ENCODE measurements around the gene PTRH1. TPM values are rescaled to one million over a fixed set of nuclear protein-coding genes. Genes with fewer than 3 reads are reported as not detected.

The PTRH1 gene
- total RNA-seq, 1 donor from 2014 or later = 11.9 TPM

DNA sequence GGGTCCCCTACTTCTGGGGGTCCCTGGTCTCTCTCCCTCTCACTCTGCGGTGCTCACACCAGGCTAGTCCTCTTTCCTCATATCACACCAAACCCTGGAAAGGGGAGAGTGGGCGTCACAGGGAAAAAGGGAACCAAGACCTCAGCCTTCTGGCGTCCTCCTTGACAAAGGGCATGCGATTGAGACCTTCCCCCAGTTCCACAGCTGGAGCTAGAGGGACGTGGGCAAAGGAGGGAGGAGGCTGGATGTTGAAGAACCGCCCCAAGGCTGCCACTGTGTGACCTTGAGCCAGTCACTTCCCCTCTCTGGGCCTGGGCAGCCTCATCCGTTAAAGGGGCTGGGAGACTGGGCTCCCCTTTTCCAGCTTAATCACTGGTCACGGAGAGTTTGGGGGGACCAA lies 38.2 kb upstream of the PTRH1 start:
- H3K4me1 Mint-ChIP-seq (ENCODE audit: low read depth) = no peaks in the 10 kb centered on the region
- H3K4me3 Mint-ChIP-seq (ENCODE audit: low read depth) = no peak overlapping the region
- no peaks in the 10 kb centered on the region for H3K9me3 Mint-ChIP-seq (ENCODE audit: low read depth)
- DNase-seq (ENCODE audit: low spot score, unreplicated experiment) = no peak
- TF ChIP-seq, protein P1, sequence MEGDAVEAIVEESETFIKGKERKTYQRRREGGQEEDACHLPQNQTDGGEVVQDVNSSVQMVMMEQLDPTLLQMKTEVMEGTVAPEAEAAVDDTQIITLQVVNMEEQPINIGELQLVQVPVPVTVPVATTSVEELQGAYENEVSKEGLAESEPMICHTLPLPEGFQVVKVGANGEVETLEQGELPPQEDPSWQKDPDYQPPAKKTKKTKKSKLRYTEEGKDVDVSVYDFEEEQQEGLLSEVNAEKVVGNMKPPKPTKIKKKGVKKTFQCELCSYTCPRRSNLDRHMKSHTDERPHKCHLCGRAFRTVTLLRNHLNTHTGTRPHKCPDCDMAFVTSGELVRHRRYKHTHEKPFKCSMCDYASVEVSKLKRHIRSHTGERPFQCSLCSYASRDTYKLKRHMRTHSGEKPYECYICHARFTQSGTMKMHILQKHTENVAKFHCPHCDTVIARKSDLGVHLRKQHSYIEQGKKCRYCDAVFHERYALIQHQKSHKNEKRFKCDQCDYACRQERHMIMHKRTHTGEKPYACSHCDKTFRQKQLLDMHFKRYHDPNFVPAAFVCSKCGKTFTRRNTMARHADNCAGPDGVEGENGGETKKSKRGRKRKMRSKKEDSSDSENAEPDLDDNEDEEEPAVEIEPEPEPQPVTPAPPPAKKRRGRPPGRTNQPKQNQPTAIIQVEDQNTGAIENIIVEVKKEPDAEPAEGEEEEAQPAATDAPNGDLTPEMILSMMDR (IDR thresholded peaks at IDR 0.05; ENCODE audit: unreplicated experiment) = no peak
- H3K36me3 Mint-ChIP-seq (ENCODE audit: insufficient read depth) = no peaks in the 10 kb centered on the region
- no peak overlapping the region for H3K27ac Mint-ChIP-seq
- H3K27me3 Mint-ChIP-seq = peaks cover 49% of the 10 kb centered on the region

DNA sequence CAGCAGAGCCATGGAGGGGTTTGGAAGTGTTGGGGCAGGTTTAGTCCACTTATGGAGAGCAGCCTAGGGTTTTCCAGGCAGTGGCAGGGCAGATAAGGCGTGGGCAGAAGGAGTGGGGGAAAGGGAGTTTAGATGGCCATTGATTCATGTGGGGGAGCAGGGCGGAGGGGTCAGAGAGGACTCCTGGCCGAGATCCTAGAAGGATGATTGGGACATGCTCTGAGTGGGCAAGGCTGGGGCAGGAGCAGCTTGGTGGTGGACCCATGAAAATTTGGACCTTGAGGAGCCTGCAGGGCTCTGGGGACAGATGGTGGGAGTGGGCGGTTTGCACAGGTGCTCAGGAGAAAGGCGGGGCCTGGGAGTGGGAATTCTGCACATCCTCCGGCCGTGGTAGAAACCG lies 37.7 kb upstream of the PTRH1 start:
- H3K9me3 Mint-ChIP-seq (ENCODE audit: low read depth) = no peaks in the 10 kb centered on the region
- H3K27me3 Mint-ChIP-seq = peaks cover 45% of the 10 kb centered on the region
- DNase-seq (ENCODE audit: low spot score, unreplicated experiment) = no peak
- no peak overlapping the region for H3K4me3 Mint-ChIP-seq (ENCODE audit: low read depth)
- TF ChIP-seq, protein P1 (IDR thresholded peaks at IDR 0.05; ENCODE audit: unreplicated experiment) = no peak
- H3K4me1 Mint-ChIP-seq (ENCODE audit: low read depth) = no peaks in the 10 kb centered on the region
- no peaks in the 10 kb centered on the region for H3K36me3 Mint-ChIP-seq (ENCODE audit: insufficient read depth)
- H3K27ac Mint-ChIP-seq = no peak overlapping the region

DNA sequence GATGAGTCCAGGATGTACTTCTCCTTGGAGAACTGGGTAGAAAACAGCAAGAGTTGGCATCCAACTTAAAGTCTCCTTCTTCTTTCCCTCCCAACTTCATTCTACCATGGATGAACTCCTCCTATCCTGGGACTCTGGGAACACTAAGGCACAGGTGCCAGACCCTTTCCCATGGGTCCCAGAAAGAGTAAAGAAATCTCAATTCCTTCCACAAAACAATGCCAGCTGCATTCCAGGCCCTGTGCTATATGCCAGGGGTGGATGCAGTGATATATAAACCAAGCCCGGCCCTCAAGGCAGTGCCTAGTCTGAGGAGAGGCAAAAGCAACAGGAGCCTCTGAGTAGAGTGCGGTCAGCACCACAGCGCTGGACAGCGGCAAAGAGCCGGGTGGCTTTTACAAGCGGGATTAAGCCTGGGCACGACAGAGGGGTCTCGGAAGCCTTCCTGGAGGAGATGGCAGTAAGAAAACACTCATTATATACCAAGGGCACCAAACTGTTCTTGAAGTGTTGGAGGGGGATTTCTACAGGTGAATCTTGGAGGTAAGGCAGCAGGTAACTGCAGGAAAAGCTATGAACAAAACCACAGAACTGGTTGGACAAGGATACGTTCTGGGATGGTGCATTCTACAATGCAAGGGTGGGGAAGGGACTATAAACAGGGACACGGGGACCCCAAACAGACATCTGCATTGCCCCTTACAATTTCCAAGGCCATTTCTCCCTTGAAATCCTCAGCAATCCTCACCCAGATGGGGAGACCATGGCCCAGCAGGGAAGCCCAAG lies 36.0 kb upstream of the PTRH1 start:
- Mint-ChIP-seq H3K27ac (no peak overlapping the region), H3K9me3 (ENCODE audit: low read depth) (no peaks in the 10 kb centered on the region), H3K36me3 (ENCODE audit: insufficient read depth) (no peaks in the 10 kb centered on the region), H3K4me3 (ENCODE audit: low read depth) (no peak overlapping the region), H3K4me1 (ENCODE audit: low read depth) (no peaks in the 10 kb centered on the region), H3K27me3 (peaks cover 48% of the 10 kb centered on the region)
- TF ChIP-seq, protein P1 (IDR thresholded peaks at IDR 0.05; ENCODE audit: unreplicated experiment) = no peak
- peak; percentile 58 for DNase-seq (ENCODE audit: low spot score, unreplicated experiment)

DNA sequence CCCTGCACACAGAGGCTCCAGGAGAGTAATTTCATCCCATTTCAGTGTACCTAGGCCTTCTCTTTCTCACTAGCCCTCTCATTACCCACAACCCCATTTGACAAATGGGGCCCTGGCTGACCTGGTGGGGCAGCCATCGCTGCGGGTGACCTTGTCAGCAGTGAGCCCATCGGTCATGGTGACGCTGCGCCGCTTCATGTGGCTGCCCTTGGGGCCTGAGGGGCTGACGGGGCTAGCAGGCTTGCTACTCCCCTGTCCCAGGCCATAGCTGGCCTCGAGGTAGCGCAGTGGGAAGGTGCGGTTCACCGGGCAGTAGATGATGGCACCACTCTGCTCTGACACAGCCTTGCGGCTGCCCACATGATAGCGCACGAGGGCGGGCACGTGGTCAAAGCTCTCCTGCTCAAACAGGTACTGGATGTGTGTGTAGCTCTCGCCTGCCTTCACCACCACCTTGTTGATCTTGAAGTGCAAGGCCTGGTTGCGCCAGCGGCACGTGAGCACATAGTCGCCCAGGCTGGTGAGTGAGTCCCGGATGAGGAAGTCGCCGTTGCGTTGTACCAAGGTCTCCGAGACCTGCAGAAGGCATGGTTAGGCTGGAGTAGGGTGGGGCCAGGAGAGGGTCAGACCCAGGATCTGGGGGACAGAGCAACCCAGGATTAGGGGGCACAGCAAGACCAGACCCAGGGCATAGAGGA lies 33.8 kb upstream of the PTRH1 start:
- H3K36me3 Mint-ChIP-seq (ENCODE audit: insufficient read depth) = no peaks in the 10 kb centered on the region
- no peak for DNase-seq (ENCODE audit: low spot score, unreplicated experiment)

DNA sequence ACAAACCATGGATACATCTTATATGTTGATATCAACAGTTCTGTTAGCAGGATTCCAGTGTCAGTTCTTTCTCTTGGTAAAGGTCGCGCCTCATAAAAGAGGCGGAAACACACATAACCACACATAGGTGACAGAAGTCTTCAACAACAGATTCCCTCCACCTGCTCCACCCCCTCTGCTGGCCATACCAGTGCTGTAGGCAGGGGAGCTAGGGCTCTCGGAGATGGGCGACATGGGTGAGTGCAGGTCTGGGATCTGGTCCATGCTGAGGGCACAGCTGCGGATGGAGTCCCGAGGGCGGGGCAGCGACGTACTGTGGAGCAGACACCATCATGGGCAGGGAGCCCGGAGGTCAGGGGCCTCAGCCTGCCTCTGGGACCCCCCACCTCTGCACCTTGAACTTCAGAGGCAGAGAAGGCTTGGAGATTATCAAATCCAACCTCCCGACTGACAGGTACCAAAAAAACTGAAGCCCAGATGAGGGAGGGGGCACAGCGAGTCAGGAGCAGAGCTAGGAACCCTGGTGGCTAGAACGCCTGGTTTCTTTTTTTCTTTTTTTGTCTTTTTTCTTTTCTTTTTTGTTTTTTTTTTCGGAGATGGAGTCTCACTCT lies 31.6 kb upstream of the PTRH1 start:
- no peak overlapping the region for H3K27ac Mint-ChIP-seq
- H3K9me3 Mint-ChIP-seq (ENCODE audit: low read depth) = no peaks in the 10 kb centered on the region
- TF ChIP-seq, protein P1 (IDR thresholded peaks at IDR 0.05; ENCODE audit: unreplicated experiment) = no peak
- no peak overlapping the region for H3K4me3 Mint-ChIP-seq (ENCODE audit: low read depth)
- no peaks in the 10 kb centered on the region for H3K36me3 Mint-ChIP-seq (ENCODE audit: insufficient read depth)
- DNase-seq (ENCODE audit: low spot score, unreplicated experiment) = no peak
- peaks cover 4% of the 10 kb centered on the region for H3K4me1 Mint-ChIP-seq (ENCODE audit: low read depth)
- peaks cover 18% of the 10 kb centered on the region for H3K27me3 Mint-ChIP-seq

More for the DNA sequence above, 33.8 kb upstream of the PTRH1 start:
- Mint-ChIP-seq H3K4me3 (ENCODE audit: low read depth) (no peak overlapping the region), H3K27me3 (peaks cover 38% of the 10 kb centered on the region), H3K27ac (no peak overlapping the region), H3K4me1 (ENCODE audit: low read depth) (no peaks in the 10 kb centered on the region), H3K9me3 (ENCODE audit: low read depth) (no peaks in the 10 kb centered on the region)
- TF ChIP-seq, protein P1 (IDR thresholded peaks at IDR 0.05; ENCODE audit: unreplicated experiment) = no peak

Measured in progenitor cell of endocrine pancreas (in vitro differentiated cells).